Gastroesophageal sphincter (tissue), 3 donors: ENCODE results near the gene PSMC3.

Source experiments
- CTCF ChIP-seq, 4 experiments: fragments of 200-600 bp in 2 of 4; fragments of 450-650 bp in 2 of 4; sonication (generic) in 1 of 4; IDR thresholded peaks; one replicate each; pipeline ENCODE4 v1.5.1; 2017 to 2019; ENCODE audit warnings: antibody characterized with exemption in 4 of 4, mild to moderate bottlenecking in 2 of 4, moderate library complexity in 2 of 4
- EP300 ChIP-seq: sonication (generic); formaldehyde crosslinking; IDR thresholded peaks from one replicate; pipeline ENCODE4 v1.6.1; 2017; ENCODE audit warnings: antibody characterized with exemption, mild to moderate bottlenecking
- POLR2A ChIP-seq, 2 donors: fragments of 450-650 bp; IDR thresholded peaks; one replicate each; pipeline ENCODE4 v1.6.1; 2017; ENCODE audit warnings: antibody characterized with exemption in 2 of 2, mild to moderate bottlenecking in 2 of 2, moderate library complexity in 1 of 2

GRCh38 chr11:47398551-47398950 is 27.7 kb downstream of the PSMC3 start:
- TF ChIP-seq CTCF (IDR thresholded peaks at IDR 0.05) (no peak), POLR2A (IDR thresholded peaks at IDR 0.05) (no peak), EP300 (no peak)
